RWPE2 (cell line): Measurements from ENCODE around the gene CRTC1.

Experiments used
- ATAC-seq: fragments of 200-7000 bp; cut with Tn5 transposase; 3 replicates; pipeline ENCODE4 v1.9.1; 2021; ENCODE audit warnings: low read depth
- DNase-seq: peaks from one replicate; pipeline ENCODE4 v3.0.0-alpha.2; 2020; ENCODE audit warnings: low spot score
- H3K27ac ChIP-seq: fragments of 450-650 bp; 2 replicates; pipeline ENCODE4 v1.5.1; 2017; ENCODE audit warnings: mild to moderate bottlenecking; ENCODE audit not compliant: poor library complexity, severe bottlenecking
- H3K27me3 ChIP-seq: fragments of 250-450 bp; sonication (Bioruptor Pico); 2 replicates; pipeline ENCODE4 v1.5.1; 2021; ENCODE audit warnings: mild to moderate bottlenecking, moderate library complexity; ENCODE audit not compliant: insufficient read depth, poor library complexity, severe bottlenecking
- H3K36me3 ChIP-seq: fragments of 250-450 bp; sonication (Bioruptor Pico); 2 replicates; pipeline ENCODE4 v1.5.1; 2020; ENCODE audit warnings: low read depth, mild to moderate bottlenecking, moderate library complexity
- H3K4me1 ChIP-seq: fragments of 250-450 bp; sonication (Bioruptor Pico); 2 replicates; pipeline ENCODE4 v1.5.1; 2021; ENCODE audit warnings: mild to moderate bottlenecking, moderate library complexity; ENCODE audit not compliant: insufficient read depth, poor library complexity, severe bottlenecking
- H3K4me3 ChIP-seq: fragments of 250-450 bp; sonication (Bioruptor Pico); 2 replicates; pipeline ENCODE4 v1.5.1; 2021; ENCODE audit warnings: mild to moderate bottlenecking, moderate library complexity; ENCODE audit not compliant: severe bottlenecking
- H3K9me3 ChIP-seq: fragments of 250-450 bp; sonication (Bioruptor Pico); 2 replicates; pipeline ENCODE4 v1.5.1; 2021; ENCODE audit warnings: mild to moderate bottlenecking, moderate library complexity; ENCODE audit not compliant: severe bottlenecking
- TF ChIP-seq, protein P1 (sequence below): fragments of 450-650 bp; IDR thresholded peaks from one replicate; pipeline ENCODE4 v1.5.1; 2017; ENCODE audit warnings: mild to moderate bottlenecking, moderate library complexity; ENCODE audit not compliant: poor library complexity, severe bottlenecking

Gene CRTC1

DNA sequence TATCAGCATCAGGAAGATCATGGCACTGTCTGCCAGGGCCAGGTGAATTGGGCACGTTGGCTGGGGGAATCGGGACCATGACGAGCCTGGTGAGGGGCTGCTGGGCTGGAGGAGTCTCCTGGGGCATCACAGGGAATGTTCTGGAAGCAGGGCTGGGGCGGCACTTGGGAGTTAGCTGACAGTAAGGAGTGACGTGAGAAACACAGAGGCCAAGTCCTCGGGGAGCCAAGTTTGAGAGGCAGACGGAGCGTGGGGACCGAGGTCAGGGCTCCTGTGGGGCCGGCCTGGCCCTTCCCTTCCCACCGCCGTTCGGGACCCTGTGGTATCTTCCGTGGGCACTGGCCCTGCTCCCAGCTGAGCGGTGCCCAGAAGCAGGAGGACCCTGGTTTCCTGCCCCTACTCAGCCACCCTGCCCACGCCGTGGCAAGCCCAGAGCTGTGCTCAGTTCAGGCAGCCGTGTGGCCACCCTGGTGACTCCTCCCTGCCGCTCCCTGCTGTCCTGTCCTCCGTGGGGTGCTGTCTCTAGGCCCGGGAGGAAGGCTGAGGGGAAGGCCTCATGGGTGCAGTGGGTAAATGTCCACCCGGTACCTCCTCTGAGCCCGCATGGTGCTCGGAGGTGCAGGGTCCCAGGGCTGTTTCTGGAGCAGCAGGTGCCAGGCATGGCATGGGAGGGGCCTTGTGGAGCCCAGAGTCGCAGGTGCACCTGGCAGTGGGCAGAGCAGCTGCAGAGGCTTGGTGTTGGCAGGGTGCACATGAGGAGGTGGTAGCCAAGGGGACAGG lies 25.2 kb downstream of the CRTC1 start:
- Histone ChIP-seq H3K27me3 (no peaks in the 10 kb centered on the region), H3K4me3 (no peak overlapping the region), H3K4me1 (no peaks in the 10 kb centered on the region), H3K36me3 (no peaks in the 10 kb centered on the region), H3K9me3 (no peaks in the 10 kb centered on the region), H3K27ac (no peak overlapping the region)
- DNase-seq (no peak), ATAC-seq (no peak; the same call in 2 of the 3 replicates)
- TF ChIP-seq, protein P1, sequence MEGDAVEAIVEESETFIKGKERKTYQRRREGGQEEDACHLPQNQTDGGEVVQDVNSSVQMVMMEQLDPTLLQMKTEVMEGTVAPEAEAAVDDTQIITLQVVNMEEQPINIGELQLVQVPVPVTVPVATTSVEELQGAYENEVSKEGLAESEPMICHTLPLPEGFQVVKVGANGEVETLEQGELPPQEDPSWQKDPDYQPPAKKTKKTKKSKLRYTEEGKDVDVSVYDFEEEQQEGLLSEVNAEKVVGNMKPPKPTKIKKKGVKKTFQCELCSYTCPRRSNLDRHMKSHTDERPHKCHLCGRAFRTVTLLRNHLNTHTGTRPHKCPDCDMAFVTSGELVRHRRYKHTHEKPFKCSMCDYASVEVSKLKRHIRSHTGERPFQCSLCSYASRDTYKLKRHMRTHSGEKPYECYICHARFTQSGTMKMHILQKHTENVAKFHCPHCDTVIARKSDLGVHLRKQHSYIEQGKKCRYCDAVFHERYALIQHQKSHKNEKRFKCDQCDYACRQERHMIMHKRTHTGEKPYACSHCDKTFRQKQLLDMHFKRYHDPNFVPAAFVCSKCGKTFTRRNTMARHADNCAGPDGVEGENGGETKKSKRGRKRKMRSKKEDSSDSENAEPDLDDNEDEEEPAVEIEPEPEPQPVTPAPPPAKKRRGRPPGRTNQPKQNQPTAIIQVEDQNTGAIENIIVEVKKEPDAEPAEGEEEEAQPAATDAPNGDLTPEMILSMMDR = no peak

DNA sequence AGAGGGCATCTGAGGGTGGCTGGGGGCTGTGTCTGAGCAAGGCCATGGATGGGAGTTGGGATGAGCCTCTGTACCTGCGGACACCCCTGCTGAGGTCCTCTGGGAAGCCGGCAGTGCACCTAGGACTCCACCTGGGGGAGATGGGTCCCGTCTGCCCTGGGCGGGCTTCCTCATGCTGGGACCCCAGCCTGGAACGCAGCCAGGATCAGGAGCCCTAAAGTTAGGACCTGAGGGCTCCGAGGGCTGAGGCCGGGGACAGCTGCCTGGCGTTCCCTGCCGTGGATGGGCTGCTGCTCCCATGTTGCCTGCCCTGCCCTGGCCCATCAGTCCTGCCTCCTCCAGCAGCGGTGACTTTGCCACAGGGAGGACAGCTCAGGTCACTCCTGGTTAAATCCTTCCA lies 26.1 kb downstream of the CRTC1 start:
- no peak for DNase-seq
- Histone ChIP-seq H3K4me3 (no peak overlapping the region), H3K27me3 (no peaks in the 10 kb centered on the region), H3K4me1 (no peaks in the 10 kb centered on the region), H3K36me3 (no peaks in the 10 kb centered on the region), H3K27ac (no peak overlapping the region), H3K9me3 (no peaks in the 10 kb centered on the region)
- TF ChIP-seq, protein P1 = no peak
- ATAC-seq = no peak

DNA sequence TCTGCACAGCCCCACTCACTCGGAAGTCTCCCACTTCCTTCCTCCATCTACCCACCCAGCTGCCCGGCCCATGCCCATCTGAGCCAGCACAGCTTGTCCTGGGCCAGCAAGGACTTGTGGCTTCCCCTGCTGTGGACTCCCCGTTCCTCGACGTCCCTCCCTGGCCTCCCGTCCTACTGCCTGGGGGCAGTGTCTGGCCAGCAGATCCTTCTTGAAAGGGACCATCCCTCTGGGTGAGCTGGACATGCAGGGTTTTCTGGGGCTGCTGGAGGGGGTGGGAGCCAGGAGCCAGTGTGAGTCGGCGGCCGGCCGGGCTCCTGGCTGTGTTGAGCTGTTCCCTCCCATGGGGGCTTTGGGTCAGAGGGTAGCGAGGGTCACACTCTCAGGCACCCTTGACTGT lies 26.7 kb downstream of the CRTC1 start:
- TF ChIP-seq, protein P1 = no peak
- no peaks in the 10 kb centered on the region for H3K4me1 ChIP-seq
- ATAC-seq (no peak), DNase-seq (no peak)
- H3K36me3 ChIP-seq = no peaks in the 10 kb centered on the region
- H3K27ac ChIP-seq = no peak overlapping the region
- H3K4me3 ChIP-seq = no peak overlapping the region
- no peaks in the 10 kb centered on the region for H3K9me3 ChIP-seq
- no peaks in the 10 kb centered on the region for H3K27me3 ChIP-seq

DNA sequence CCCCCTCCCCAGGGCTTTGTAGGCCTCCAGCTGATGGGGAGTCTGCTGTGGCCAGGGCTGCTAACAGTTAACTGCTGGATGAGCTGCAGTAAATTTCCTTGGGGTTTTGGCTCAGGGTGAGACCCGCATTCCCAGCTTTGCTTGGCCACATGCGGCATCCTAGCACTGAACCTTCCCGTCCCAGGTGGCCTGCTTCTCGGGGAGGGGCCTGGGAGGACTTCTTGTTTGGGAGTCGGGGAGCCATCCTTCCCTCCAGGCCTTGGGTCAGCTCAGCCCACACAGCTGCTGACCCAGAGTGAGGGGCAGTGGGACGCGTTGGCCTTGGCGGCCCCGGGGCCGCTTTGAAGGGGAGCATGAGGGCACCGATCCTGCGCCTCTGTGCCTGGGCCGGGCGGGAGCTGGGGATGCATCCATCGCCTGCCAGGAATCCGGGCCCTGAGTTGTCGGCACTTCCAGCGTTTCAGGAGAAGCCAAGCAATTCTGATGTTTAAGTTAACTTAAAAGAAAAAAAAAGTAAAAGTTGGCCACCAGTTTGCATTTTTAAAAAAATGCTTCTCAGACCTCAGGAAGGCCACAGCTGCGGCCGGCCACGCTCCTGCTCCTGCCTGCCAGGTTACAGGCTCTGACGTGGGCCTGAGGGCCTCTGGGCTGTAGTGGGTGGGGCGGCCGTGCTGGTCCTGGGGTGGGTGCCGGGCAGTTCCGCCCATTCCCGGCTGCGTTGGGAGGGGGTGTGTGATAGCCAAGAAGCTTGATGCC lies 27.7 kb downstream of the CRTC1 start:
- Histone ChIP-seq H3K36me3 (no peaks in the 10 kb centered on the region), H3K4me3 (no peak overlapping the region), H3K27me3 (no peaks in the 10 kb centered on the region), H3K4me1 (no peaks in the 10 kb centered on the region), H3K9me3 (no peaks in the 10 kb centered on the region), H3K27ac (no peak overlapping the region)
- DNase-seq (no peak), ATAC-seq (no peak)
- TF ChIP-seq, protein P1 = no peak
